ENCODE measurements around the gene PLA2G2D.

GRCh38 chr1:20124456-20125057, 5.2 kb upstream of the PLA2G2D start:
- TF ChIP-seq CTCF (IDR thresholded peaks at IDR 0.05; ENCODE audit: insufficient read depth, low read length, poor library complexity, severe bottlenecking), result no peak
- no peak for TF ChIP-seq EZH2phosphoT487 (conservative IDR thresholded peaks at IDR 0.05; ENCODE audit: low read length)

Data from SU-DHL-6 (cell line).